Suprapubic skin (tissue), 4 donors: ENCODE results near the gene SLC37A3. TPM values are rescaled to one million over a fixed set of nuclear protein-coding genes. Genes with fewer than 3 reads are reported as not detected.
"Not testable (repeated sequence)": the region's sequence is repeated elsewhere in the genome, so short reads cannot be mapped to it uniquely, and the experiment has no call there.

ENCODE experiments used
- DNase-seq, 2 donors: peaks; one replicate each; pipeline ENCODE4 v3.0.0-alpha.2; 2019; ENCODE audit warnings: low spot score in 2 of 2
- H3K27ac ChIP-seq: fragments of 200-600 bp; sonication (generic); one replicate; pipeline ENCODE4 v1.5.1; 2019
- H3K27me3 ChIP-seq: fragments of 200-600 bp; sonication (generic); one replicate; pipeline ENCODE4 v1.5.1; 2019
- H3K36me3 ChIP-seq: fragments of 200-600 bp; sonication (generic); one replicate; pipeline ENCODE4 v1.5.1; 2019
- H3K4me1 ChIP-seq: fragments of 200-600 bp; sonication (generic); one replicate; pipeline ENCODE4 v1.5.1; 2019
- H3K4me3 ChIP-seq: fragments of 200-600 bp; sonication (generic); one replicate; pipeline ENCODE4 v1.5.1; 2019; ENCODE audit warnings: mild to moderate bottlenecking
- H3K9me3 ChIP-seq: fragments of 200-600 bp; sonication (generic); one replicate; pipeline ENCODE4 v1.5.1; 2019
- EP300 ChIP-seq: sonication (generic); formaldehyde crosslinking; IDR thresholded peaks from one replicate; pipeline ENCODE4 v1.6.1; 2017; ENCODE audit warnings: antibody characterized with exemption
- POLR2A ChIP-seq, 2 donors: fragments of 450-650 bp; IDR thresholded peaks; one replicate each; pipeline ENCODE4 v1.6.1; 2017; ENCODE audit warnings: antibody characterized with exemption in 2 of 2, mild to moderate bottlenecking in 2 of 2, moderate library complexity in 2 of 2
- POLR2AphosphoS5 ChIP-seq, 3 donors: sonication (generic); formaldehyde crosslinking; IDR thresholded peaks; one replicate each; pipeline ENCODE4 v1.6.1; 2017; ENCODE audit warnings: antibody characterized with exemption in 3 of 3
- WGBS: methylation state at CpG from one replicate; pipeline ENCODE4 v1.1.5; 2018; 5-methylcytosine and 5-hydroxymethylcytosine counted together
- total RNA-seq, 4 donors: library from RNA; depleted of rRNA; stranded (reverse); fragments of >200 nt; gene quantifications; one replicate each; pipeline ENCODE4 v1.1.0, GENCODE V29; 2016
- TF ChIP-seq, protein P1 (sequence below), 2 donors: fragments of 200-600 bp in 1 of 2; fragments of 450-650 bp in 1 of 2; sonication (generic) in 1 of 2; IDR thresholded peaks; one replicate each; pipeline ENCODE4 v1.5.1; 2016 to 2019; ENCODE audit warnings: antibody characterized with exemption in 2 of 2, mild to moderate bottlenecking in 1 of 2, moderate library complexity in 1 of 2

SLC37A3 gene
- total RNA-seq, 4 donors from 2014 or later, result 27.3 to 61.4 (median 39.2) TPM

DNA sequence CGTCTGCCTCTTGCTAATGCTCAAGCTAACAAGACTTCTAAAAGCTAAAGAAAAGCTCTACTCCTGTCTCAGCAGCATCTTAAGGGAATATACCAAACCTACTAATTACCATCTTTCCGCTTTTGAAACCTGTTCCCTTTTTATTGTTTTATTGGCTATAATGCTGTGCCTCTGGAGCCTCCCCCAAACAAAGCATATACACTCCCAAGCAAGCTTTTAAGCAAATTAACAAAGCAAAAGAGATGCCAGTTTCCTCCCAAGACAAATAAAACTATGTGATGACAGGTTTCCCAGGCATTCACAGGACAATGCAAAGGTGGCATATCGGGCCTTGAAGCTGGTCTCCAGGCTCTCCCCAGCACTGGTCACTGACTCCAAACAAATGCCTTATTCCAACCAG, 52.9 kb downstream of the SLC37A3 start:
- peaks cover 17% of the 10 kb centered on the region for H3K4me1 ChIP-seq
- WGBS, result 85% methylated on average over 3 of the region's 3 CpGs
- H3K36me3 ChIP-seq, result peaks cover 50% of the 10 kb centered on the region
- H3K27ac ChIP-seq, result no peak overlapping the region
- DNase-seq, result no peak
- H3K27me3 ChIP-seq, result no peaks in the 10 kb centered on the region
- H3K9me3 ChIP-seq, result no peaks in the 10 kb centered on the region
- H3K4me3 ChIP-seq, result no peak overlapping the region
- TF ChIP-seq, protein P1, sequence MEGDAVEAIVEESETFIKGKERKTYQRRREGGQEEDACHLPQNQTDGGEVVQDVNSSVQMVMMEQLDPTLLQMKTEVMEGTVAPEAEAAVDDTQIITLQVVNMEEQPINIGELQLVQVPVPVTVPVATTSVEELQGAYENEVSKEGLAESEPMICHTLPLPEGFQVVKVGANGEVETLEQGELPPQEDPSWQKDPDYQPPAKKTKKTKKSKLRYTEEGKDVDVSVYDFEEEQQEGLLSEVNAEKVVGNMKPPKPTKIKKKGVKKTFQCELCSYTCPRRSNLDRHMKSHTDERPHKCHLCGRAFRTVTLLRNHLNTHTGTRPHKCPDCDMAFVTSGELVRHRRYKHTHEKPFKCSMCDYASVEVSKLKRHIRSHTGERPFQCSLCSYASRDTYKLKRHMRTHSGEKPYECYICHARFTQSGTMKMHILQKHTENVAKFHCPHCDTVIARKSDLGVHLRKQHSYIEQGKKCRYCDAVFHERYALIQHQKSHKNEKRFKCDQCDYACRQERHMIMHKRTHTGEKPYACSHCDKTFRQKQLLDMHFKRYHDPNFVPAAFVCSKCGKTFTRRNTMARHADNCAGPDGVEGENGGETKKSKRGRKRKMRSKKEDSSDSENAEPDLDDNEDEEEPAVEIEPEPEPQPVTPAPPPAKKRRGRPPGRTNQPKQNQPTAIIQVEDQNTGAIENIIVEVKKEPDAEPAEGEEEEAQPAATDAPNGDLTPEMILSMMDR (IDR thresholded peaks at IDR 0.05), result no peak
- TF ChIP-seq EP300 (no peak), POLR2AphosphoS5 (IDR thresholded peaks at IDR 0.05) (no peak), POLR2A (IDR thresholded peaks at IDR 0.05) (no peak)

DNA sequence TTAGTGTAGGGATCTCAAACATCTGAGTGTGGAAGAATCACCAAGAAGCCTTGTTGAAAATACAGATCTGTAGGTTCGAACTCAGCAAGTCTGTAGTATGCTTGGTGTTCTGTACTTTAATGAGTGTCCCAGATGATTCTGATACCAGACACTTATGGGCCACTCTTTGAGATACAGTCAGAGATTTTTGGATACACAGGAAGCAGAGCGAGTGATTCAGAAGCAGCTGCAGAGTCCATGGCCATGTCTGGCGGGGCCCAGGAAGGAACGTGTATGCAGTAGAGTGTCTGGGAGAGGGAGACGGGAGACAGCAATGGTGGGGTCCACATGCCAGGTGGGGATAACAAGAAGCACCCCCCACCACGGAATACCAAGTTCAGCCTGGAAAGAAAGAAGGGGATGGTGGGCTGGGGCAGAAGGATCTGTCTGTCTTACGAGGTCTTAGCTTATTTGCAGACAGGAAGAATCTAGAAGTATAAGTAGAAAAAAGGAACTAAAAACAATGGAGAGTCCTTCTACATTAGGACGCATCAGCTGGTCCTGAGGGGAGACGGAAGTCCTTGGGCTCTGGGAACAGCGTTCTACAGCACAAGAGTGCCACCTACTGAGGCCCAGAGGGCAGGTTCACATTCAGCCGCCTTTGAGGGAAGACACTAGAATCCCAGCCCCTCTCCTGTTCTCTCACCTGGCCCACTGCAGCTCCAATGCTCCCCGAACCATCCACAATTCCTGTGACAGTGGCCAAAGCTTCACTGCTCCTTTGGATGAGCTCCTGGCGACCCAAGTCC, 55.4 kb downstream of the SLC37A3 start:
- Histone ChIP-seq H3K27ac (no peak overlapping the region), H3K4me1 (no peaks in the 10 kb centered on the region), H3K4me3 (no peak overlapping the region), H3K9me3 (no peaks in the 10 kb centered on the region), H3K27me3 (no peaks in the 10 kb centered on the region), H3K36me3 (peaks cover 47% of the 10 kb centered on the region)
- no peak for DNase-seq
- WGBS, result 71% methylated on average over 13 of the region's 13 CpGs
- no peak for TF ChIP-seq POLR2AphosphoS5 (IDR thresholded peaks at IDR 0.05)

DNA sequence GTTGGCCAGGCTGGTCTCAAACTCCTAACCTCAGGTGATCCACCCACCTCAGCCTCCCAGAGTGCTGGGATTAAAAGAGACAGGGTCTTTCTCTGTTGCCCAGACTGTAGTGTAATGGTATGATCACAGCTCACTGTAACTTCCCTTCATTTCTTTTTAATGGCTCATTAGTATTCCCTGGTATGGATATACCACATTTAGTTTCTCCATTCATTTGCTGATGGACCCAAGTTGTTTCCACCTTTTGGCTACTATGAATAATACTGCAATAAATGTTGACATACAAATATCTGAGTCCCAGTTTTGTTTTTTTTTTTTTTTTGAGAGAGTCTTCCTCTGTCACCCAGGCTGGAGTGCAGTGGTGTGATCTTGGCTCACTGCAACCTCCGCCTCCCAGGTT, 59.4 kb downstream of the SLC37A3 start:
- H3K27me3 ChIP-seq, H3K27ac ChIP-seq, DNase-seq, H3K9me3 ChIP-seq, H3K4me3 ChIP-seq, H3K4me1 ChIP-seq: not testable (repeated sequence)
- peaks cover 46% of the 10 kb centered on the region for H3K36me3 ChIP-seq
- 100% methylated on average over 1 of the region's 1 CpG for WGBS

DNA sequence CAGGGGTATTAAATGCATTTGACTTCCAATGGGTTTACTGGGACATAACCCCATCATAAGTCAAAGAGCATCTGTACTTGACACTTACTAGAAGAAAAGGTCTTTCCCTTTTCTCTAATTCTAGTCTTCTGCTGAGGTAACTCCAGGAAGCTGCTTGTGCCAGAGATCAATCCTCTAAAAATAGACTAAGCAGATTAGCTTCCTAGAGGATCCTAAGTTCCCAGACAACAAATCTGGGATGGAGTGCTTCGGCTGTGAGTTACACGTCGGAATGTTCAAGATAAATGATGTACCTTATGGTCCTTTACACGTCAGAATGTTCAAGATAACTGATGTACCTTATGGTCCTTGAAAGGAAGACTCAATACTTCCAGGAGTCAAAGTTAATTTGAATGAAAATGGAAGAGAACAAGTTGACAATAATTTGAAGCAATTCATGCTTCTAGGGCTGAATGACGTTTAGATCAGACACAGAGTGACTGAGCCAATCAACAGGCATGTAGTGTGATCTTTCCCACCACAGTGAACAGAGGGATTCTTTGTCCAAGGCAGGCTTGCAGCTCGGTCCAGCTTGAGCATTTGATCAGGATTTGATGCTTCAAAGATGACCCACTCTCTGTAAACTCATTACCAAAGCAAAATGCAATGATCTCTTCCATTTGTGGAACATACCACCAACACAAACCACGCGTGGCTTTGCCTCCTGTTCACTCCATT, 63.8 kb downstream of the SLC37A3 start:
- 78% methylated on average over 8 of the region's 8 CpGs for WGBS
- Histone ChIP-seq H3K27me3 (no peaks in the 10 kb centered on the region), H3K4me1 (no peaks in the 10 kb centered on the region), H3K4me3 (no peak overlapping the region), H3K27ac (no peak overlapping the region), H3K9me3 (no peaks in the 10 kb centered on the region), H3K36me3 (peaks cover 29% of the 10 kb centered on the region)
- TF ChIP-seq POLR2A (IDR thresholded peaks at IDR 0.05), result no peak
- TF ChIP-seq POLR2AphosphoS5 (IDR thresholded peaks at IDR 0.05), result no peak
- TF ChIP-seq EP300, result no peak
- TF ChIP-seq, protein P1 (IDR thresholded peaks at IDR 0.05), result no peak
- DNase-seq, result no peak

DNA sequence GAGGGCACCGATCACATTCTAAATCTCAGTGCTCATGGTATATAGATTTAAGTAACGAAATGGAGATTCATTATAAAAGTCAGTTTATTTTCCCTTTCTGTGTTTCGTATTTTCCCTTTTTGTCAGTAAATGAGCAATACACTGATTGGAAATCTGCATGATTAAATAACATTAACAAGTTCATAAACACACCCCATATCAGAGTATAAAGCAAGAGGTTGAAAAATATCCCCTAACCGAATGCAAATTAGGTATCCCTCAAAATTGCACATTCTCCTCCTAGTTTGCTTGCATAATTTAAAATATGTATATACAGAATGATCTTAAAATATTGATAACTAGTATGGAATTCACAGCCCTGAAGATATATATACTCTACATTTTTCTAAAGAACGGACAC, 64.6 kb downstream of the SLC37A3 start:
- TF ChIP-seq, protein P1 (IDR thresholded peaks at IDR 0.05), result no peak
- TF ChIP-seq EP300 (no peak), POLR2AphosphoS5 (IDR thresholded peaks at IDR 0.05) (no peak), POLR2A (IDR thresholded peaks at IDR 0.05) (no peak)
- no peak overlapping the region for H3K27ac ChIP-seq
- no peak for DNase-seq
- H3K9me3 ChIP-seq, result no peaks in the 10 kb centered on the region
- 95% methylated on average over 5 of the region's 5 CpGs for WGBS
- no peaks in the 10 kb centered on the region for H3K27me3 ChIP-seq
- H3K4me3 ChIP-seq, result no peak overlapping the region
- H3K4me1 ChIP-seq, result no peaks in the 10 kb centered on the region
- peaks cover 29% of the 10 kb centered on the region for H3K36me3 ChIP-seq

DNA sequence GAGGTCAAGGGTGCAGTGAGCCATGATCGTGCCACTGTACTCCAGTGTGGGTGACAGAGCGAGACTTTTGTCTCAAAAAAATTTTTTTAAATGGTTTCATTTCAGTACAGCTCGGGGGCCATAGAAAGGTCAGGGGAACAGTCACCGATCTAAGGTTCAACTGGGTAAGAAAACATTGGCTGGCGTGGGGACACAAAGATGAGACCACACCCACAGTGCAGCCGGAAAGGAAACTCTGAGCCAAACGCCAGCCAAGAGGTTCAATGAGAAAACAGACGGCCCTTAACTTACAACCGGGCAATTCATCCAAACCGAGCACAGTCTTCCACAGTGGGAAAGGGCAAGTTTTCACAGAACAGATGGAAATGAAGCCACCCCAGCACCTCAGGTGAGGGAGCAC, 65.1 kb downstream of the SLC37A3 start:
- TF ChIP-seq POLR2A (IDR thresholded peaks at IDR 0.05) (no peak), POLR2AphosphoS5 (IDR thresholded peaks at IDR 0.05) (no peak), EP300 (no peak)
- TF ChIP-seq, protein P1 (IDR thresholded peaks at IDR 0.05), result no peak
- WGBS, result 75% methylated on average over 10 of the region's 10 CpGs

More for the DNA sequence above, 65.1 kb downstream of the SLC37A3 start:
- H3K36me3 ChIP-seq, result peaks cover 25% of the 10 kb centered on the region
- no peak overlapping the region for H3K27ac ChIP-seq
- no peaks in the 10 kb centered on the region for H3K9me3 ChIP-seq
- H3K4me1 ChIP-seq, result no peaks in the 10 kb centered on the region
- DNase-seq, result no peak
- no peak overlapping the region for H3K4me3 ChIP-seq
- H3K27me3 ChIP-seq, result no peaks in the 10 kb centered on the region
